Measurements from ENCODE around the gene RAD54L2.
"Not testable (repeated sequence)": the region's sequence is repeated elsewhere in the genome, so short reads cannot be mapped to it uniquely, and the experiment has no call there.

RAD54L2 gene

GRCh38 chr3:51524874-51525273 is 13.6 kb upstream of the RAD54L2 start:
- H3K27me3 ChIP-seq (replicated peaks in 2 of 5; ENCODE audit: control insufficient read depth in 4 of 5, insufficient read depth in 5 of 5, low read length in 4 of 5); DNase-seq; H3K36me3 ChIP-seq (ENCODE audit: control insufficient read depth in 4 of 4, insufficient read depth in 4 of 4, low read length in 3 of 4); H3K9me3 ChIP-seq (ENCODE audit: control extremely low read depth in 1 of 5, control insufficient read depth in 4 of 5, insufficient read depth in 2 of 5, low read depth in 1 of 5, low read length in 4 of 5); H3K27ac ChIP-seq (ENCODE audit: insufficient read depth in 1 of 2, low read depth in 1 of 2, low read length in 2 of 2, poor library complexity in 1 of 2, severe bottlenecking in 2 of 2); H3K4me3 ChIP-seq (ENCODE audit: control insufficient read depth in 1 of 7, extremely low read depth in 1 of 7, insufficient read depth in 4 of 7, low read depth in 2 of 7, low read length in 6 of 7); POLR2A ChIA-PET: not testable (repeated sequence)
- WGBS (ENCODE audit: insufficient coverage), result 95% methylated on average over 5 of the region's 6 CpGs
- CTCF ChIA-PET, result interaction anchor here (1.0 kb wide), 1 partner anchor 8 kb away, joined by 3 read pairs; no protein-coding TSS in a partner anchor
- H3K4me1 ChIP-seq (ENCODE audit: control extremely low read depth in 1 of 4, control insufficient read depth in 4 of 4, insufficient read depth in 4 of 4, low read length in 3 of 4), result peaks cover 0 to 11% (median 6%) of the 10 kb centered on the region in 4 experiments

DNA sequence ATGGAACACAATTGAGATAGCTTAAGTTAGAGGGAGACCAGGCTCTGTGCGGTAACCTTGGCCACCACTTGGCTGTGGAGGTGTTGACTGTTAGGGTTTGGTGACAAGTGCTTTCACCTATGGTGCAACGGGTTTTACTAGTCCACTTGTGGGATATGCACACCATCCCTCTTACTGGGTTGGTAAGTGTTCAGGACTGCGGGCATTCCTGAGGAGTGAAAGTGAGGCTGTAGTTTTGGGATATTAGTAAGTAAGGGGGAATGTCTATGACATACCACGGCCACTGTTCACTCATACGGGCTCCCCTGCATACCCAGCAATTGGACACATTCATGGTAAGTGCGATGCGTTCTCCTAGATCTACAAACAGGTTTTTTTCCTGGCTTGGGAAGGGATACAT is 8.0 kb upstream of the RAD54L2 start:
- POLR2A ChIA-PET, result no interaction called here
- H3K4me3 ChIP-seq (ENCODE audit: control insufficient read depth in 1 of 7, extremely low read depth in 1 of 7, insufficient read depth in 4 of 7, low read depth in 2 of 7, low read length in 6 of 7), result no peak overlapping the region
- CTCF ChIA-PET, result interaction anchor here (1.2 to 1.4 kb wide), 2 partner anchors 20 to 107 kb away, joined by 3 to 4 read pairs; no protein-coding TSS in a partner anchor
- DNase-seq, result no peak
- 98% methylated on average over 6 of the region's 7 CpGs for WGBS (ENCODE audit: insufficient coverage)
- no peak overlapping the region for H3K27ac ChIP-seq (ENCODE audit: insufficient read depth in 1 of 2, low read depth in 1 of 2, low read length in 2 of 2, poor library complexity in 1 of 2, severe bottlenecking in 2 of 2)
- H3K27me3 ChIP-seq (replicated peaks in 2 of 5; ENCODE audit: control insufficient read depth in 4 of 5, insufficient read depth in 5 of 5, low read length in 4 of 5), result no peaks in the 10 kb centered on the region
- no peaks in the 10 kb centered on the region for H3K4me1 ChIP-seq (ENCODE audit: control extremely low read depth in 1 of 4, control insufficient read depth in 4 of 4, insufficient read depth in 4 of 4, low read length in 3 of 4)
- H3K9me3 ChIP-seq (ENCODE audit: control extremely low read depth in 1 of 5, control insufficient read depth in 4 of 5, insufficient read depth in 2 of 5, low read depth in 1 of 5, low read length in 4 of 5), result no peaks in the 10 kb centered on the region
- H3K36me3 ChIP-seq (ENCODE audit: control insufficient read depth in 4 of 4, insufficient read depth in 4 of 4, low read length in 3 of 4), result no peaks in the 10 kb centered on the region

DNA sequence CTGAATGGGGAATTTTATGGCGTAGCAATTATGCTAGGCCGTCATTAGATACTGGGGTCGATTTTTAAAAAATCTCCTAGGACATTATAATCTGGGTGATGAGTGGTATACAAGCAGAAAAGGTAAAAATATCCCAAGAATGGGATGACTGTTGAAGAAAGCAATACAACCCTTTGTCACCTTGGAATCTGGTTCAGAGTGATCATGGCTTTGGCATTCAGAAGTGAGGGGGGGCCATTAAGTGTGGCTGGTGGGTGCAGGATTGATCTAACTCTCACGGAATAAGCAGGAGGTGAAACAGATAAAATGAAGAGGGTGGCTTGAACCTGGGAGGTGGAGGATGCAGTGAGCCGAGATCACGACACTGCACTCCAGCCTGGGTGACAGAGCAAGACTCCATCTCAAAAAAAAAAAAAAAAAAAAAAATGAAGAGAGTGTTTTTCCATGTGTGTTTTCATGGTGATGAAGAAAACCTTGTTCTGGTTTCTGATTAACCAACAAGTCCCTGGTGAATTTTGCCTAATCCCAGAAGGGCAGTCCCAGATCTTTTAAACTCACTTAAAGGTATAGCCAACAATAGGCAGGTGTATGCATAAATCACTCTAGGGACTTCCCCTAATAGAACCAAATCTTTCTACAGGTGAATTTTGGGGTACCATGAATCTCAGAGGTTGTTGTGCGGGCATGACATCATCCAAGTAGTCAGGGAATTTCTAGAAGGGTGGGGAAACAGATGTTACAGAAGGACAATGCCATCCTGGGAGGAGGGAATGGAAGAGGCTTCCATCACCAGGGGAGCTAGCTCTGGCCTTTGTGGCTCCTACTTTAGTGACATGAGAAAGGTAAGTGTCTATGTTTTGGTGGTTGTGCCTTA is 3.1 kb upstream of the RAD54L2 start:
- peaks cover 4 to 24% (median 19%) of the 10 kb centered on the region in 4 experiments for H3K4me1 ChIP-seq (ENCODE audit: control extremely low read depth in 1 of 4, control insufficient read depth in 4 of 4, insufficient read depth in 4 of 4, low read length in 3 of 4)
- 100% methylated on average over 4 of the region's 7 CpGs for WGBS (ENCODE audit: insufficient coverage)
- H3K4me3 ChIP-seq (ENCODE audit: control insufficient read depth in 1 of 7, extremely low read depth in 1 of 7, insufficient read depth in 4 of 7, low read depth in 2 of 7, low read length in 6 of 7), result no peak overlapping the region
- no peaks in the 10 kb centered on the region for H3K27me3 ChIP-seq (replicated peaks in 2 of 5; ENCODE audit: control insufficient read depth in 4 of 5, insufficient read depth in 5 of 5, low read length in 4 of 5)
- H3K9me3 ChIP-seq (ENCODE audit: control extremely low read depth in 1 of 5, control insufficient read depth in 4 of 5, insufficient read depth in 2 of 5, low read depth in 1 of 5, low read length in 4 of 5), result no peaks in the 10 kb centered on the region
- POLR2A ChIA-PET, result no interaction called here
- CTCF ChIA-PET, result interaction anchor here (1.2 kb wide), 1 partner anchor 33 kb away, joined by 3 read pairs; no protein-coding TSS in a partner anchor
- no peak overlapping the region for H3K27ac ChIP-seq (ENCODE audit: insufficient read depth in 1 of 2, low read depth in 1 of 2, low read length in 2 of 2, poor library complexity in 1 of 2, severe bottlenecking in 2 of 2)
- DNase-seq, result no peak
- no peaks in the 10 kb centered on the region for H3K36me3 ChIP-seq (ENCODE audit: control insufficient read depth in 4 of 4, insufficient read depth in 4 of 4, low read length in 3 of 4)

- H3K4me3 ChIP-seq (ENCODE audit: control insufficient read depth in 1 of 7, extremely low read depth in 1 of 7, insufficient read depth in 4 of 7, low read depth in 2 of 7, low read length in 6 of 7), result peak overlapping the region in 6 of 7 experiments; percentile 73 to 98 (median 86)
- POLR2A ChIA-PET; H3K27me3 ChIP-seq (replicated peaks in 2 of 5; ENCODE audit: control insufficient read depth in 4 of 5, insufficient read depth in 5 of 5, low read length in 4 of 5); DNase-seq; H3K9me3 ChIP-seq (ENCODE audit: control extremely low read depth in 1 of 5, control insufficient read depth in 4 of 5, insufficient read depth in 2 of 5, low read depth in 1 of 5, low read length in 4 of 5); H3K36me3 ChIP-seq (ENCODE audit: control insufficient read depth in 4 of 4, insufficient read depth in 4 of 4, low read length in 3 of 4): not testable (repeated sequence)
- 89% methylated on average over 12 of the region's 16 CpGs for WGBS (ENCODE audit: insufficient coverage)
- CTCF ChIA-PET, result interaction anchor here (0.9 to 4.3 kb wide), 6 partner anchors 12 to 100 kb away, joined by 3 to 21 read pairs (median 6); no protein-coding TSS in a partner anchor
- peaks cover 4 to 24% (median 21%) of the 10 kb centered on the region in 4 experiments for H3K4me1 ChIP-seq (ENCODE audit: control extremely low read depth in 1 of 4, control insufficient read depth in 4 of 4, insufficient read depth in 4 of 4, low read length in 3 of 4)
- peak overlapping the region; percentile 69 to 90 for H3K27ac ChIP-seq (ENCODE audit: insufficient read depth in 1 of 2, low read depth in 1 of 2, low read length in 2 of 2, poor library complexity in 1 of 2, severe bottlenecking in 2 of 2)
Measured at GRCh38 chr3:51537631-51538030, 888 bp upstream of the RAD54L2 start.

- peaks cover 0 to 7% (median 4%) of the 10 kb centered on the region in 4 experiments for H3K36me3 ChIP-seq (ENCODE audit: control insufficient read depth in 4 of 4, insufficient read depth in 4 of 4, low read length in 3 of 4)
- peak overlapping the region; percentile 57 to 98 (median 84) for H3K4me3 ChIP-seq (ENCODE audit: control insufficient read depth in 1 of 7, extremely low read depth in 1 of 7, insufficient read depth in 4 of 7, low read depth in 2 of 7, low read length in 6 of 7)
- H3K9me3 ChIP-seq (ENCODE audit: control extremely low read depth in 1 of 5, control insufficient read depth in 4 of 5, insufficient read depth in 2 of 5, low read depth in 1 of 5, low read length in 4 of 5), result no peaks in the 10 kb centered on the region
- H3K27me3 ChIP-seq (replicated peaks in 2 of 5; ENCODE audit: control insufficient read depth in 4 of 5, insufficient read depth in 5 of 5, low read length in 4 of 5), result no peaks in the 10 kb centered on the region
- WGBS (ENCODE audit: insufficient coverage), result 10% methylated on average over 5 of the region's 7 CpGs
- peak in 2 of 3 donors; percentile 21 to 31 for DNase-seq
- H3K4me1 ChIP-seq (ENCODE audit: control extremely low read depth in 1 of 4, control insufficient read depth in 4 of 4, insufficient read depth in 4 of 4, low read length in 3 of 4), result peaks cover 4 to 24% (median 21%) of the 10 kb centered on the region in 4 experiments
- POLR2A ChIA-PET, result interaction anchor here (0.6 kb wide), 1 partner anchor 927 kb away, joined by 4 read pairs; no protein-coding TSS in a partner anchor
- H3K27ac ChIP-seq (ENCODE audit: insufficient read depth in 1 of 2, low read depth in 1 of 2, low read length in 2 of 2, poor library complexity in 1 of 2, severe bottlenecking in 2 of 2), result peak overlapping the region; percentile 69 to 90
- CTCF ChIA-PET, result interaction anchor here (0.9 to 4.3 kb wide), 7 partner anchors 11 to 100 kb away, joined by 3 to 21 read pairs (median 5); no protein-coding TSS in a partner anchor
Measured at GRCh38 chr3:51538115-51538458, 432 bp upstream of the RAD54L2 start.

DNA sequence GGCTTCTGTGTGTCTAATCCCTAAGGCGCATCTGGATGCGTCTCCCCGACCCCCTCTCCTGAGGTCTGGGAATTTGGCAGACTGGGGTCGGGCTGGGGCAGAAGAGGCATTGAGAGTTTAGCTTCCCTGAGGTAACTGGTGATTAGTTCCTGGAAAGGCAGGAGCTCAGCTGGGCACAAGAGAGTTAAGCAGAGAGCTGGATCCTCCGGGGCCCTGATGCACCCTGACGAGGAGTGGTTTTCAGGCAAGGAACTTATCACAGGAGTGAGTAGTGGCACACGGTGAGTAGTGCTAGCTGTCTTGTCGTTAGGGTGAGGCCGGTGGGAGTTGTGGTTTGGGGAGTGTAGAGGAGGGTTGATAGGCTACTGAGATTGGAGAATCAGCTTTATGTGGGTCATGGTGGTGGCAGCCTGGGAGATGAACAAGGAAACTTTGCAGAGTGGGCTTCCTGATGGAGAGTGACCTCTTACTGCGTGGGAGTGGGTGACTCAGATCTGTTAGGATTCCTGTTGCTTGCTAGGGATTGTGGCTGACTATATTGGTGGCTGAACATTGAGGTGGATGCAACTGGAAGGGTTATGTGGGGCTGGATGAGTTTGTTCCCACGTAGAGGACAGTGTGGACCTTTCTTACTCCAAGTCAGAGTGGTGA is 897 bp downstream of the RAD54L2 start:
- Histone ChIP-seq H3K27ac (ENCODE audit: insufficient read depth in 1 of 2, low read depth in 1 of 2, low read length in 2 of 2, poor library complexity in 1 of 2, severe bottlenecking in 2 of 2) (peak overlapping the region; percentile 78 to 90), H3K4me3 (ENCODE audit: control insufficient read depth in 1 of 7, extremely low read depth in 1 of 7, insufficient read depth in 4 of 7, low read depth in 2 of 7, low read length in 6 of 7) (peak overlapping the region; percentile 57 to 98 (median 84)), H3K36me3 (ENCODE audit: control insufficient read depth in 4 of 4, insufficient read depth in 4 of 4, low read length in 3 of 4) (peaks cover 5 to 16% (median 8%) of the 10 kb centered on the region in 4 experiments), H3K27me3 (replicated peaks in 2 of 5; ENCODE audit: control insufficient read depth in 4 of 5, insufficient read depth in 5 of 5, low read length in 4 of 5) (no peaks in the 10 kb centered on the region), H3K9me3 (ENCODE audit: control extremely low read depth in 1 of 5, control insufficient read depth in 4 of 5, insufficient read depth in 2 of 5, low read depth in 1 of 5, low read length in 4 of 5) (no peaks in the 10 kb centered on the region), H3K4me1 (ENCODE audit: control extremely low read depth in 1 of 4, control insufficient read depth in 4 of 4, insufficient read depth in 4 of 4, low read length in 3 of 4) (peaks cover 4 to 24% (median 21%) of the 10 kb centered on the region in 4 experiments)
- DNase-seq, result peak; percentile 28 to 74 (median 63)
- POLR2A ChIA-PET, result interaction anchor here (1.0 kb wide), 1 partner anchor 147 kb away, joined by 4 read pairs; no protein-coding TSS in a partner anchor
- 9% methylated on average over 8 of the region's 11 CpGs for WGBS (ENCODE audit: insufficient coverage)
- CTCF ChIA-PET, result interaction anchor here (1.0 to 4.3 kb wide), 6 partner anchors 10 to 143 kb away, joined by 3 to 21 read pairs (median 6); no protein-coding TSS in a partner anchor

Measured in common myeloid progenitor, CD34-positive (primary cell).